Measurements from ENCODE around the gene TEAD2.
A peak's percentile ranks its signal among the peaks of the same experiment; 100 is the strongest.
"Not testable (repeated sequence)": the region's sequence is repeated elsewhere in the genome, so short reads cannot be mapped to it uniquely, and the experiment has no call there.

The TEAD2 gene

DNA sequence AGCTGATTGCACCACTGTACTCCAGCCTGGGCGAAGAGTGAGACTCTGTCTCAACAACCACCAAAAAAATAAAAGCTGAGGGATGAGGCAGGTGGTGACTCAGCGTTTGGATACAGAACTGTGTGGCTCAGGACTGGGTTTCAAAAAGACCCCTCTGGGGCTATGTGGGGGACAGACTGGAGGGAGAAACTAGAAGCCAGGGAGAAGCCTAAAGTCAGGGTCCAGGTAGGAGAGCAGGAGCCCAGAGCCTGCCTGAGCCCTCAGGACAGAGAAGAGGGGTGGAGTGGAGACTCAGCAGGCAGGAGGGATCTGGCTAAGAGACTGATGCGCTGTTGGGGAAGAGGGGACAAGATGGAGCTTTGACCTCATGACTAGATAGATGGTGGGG, 28.8 kb downstream of the TEAD2 start:
- no peak for DNase-seq (ENCODE audit: low spot score)

- DNase-seq (ENCODE audit: low spot score): not testable (repeated sequence)
These were observed 29.4 kb downstream of the TEAD2 start for GRCh38 chr19:49332691-49333417.

DNA sequence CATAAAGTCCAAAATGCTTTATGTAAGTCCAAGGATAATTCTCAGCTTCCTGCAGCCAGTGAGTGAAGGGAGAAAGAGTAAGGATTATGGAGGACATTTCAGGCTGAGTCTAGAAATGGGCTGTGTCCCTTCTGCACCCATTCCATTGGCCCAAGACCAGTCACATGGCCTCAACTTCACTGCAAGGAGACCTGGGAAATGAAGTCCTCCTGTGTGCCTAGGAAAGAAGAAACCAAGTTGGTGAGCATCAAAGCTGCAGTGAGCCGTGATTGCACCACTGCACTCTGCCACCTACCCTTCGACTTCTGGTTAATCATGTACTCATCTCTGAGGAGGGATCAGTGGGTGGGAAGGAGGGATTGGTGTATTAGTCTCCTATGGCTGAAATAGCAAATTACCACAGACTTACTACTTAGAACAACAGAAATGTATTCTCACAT, 30.6 kb downstream of the TEAD2 start:
- DNase-seq (ENCODE audit: low spot score): peak; percentile 75

DNA sequence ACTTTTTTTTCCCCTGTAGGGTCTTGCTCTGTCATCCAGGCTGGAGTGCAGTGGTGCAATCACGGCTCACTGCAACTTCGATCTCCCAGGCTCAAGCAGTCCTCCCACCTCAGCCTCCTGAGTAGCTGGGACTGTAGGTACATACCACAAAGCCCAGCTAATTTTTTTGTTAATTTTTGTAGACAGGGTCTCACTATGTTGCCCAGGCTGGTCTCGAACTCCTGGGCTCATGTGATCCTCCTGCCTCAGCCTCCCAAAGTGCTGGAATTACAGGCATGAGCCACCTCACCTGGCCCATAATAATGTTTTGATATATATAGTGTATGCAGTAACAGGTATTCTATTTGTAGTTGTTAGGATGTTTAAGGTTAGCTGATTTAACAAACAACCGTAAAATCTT, 31.0 kb downstream of the TEAD2 start:
- DNase-seq (ENCODE audit: low spot score): not testable (repeated sequence)

GRCh38 chr19:49328741-49329140, 33.5 kb downstream of the TEAD2 start:
- no peak for DNase-seq (ENCODE audit: low spot score)

DNA sequence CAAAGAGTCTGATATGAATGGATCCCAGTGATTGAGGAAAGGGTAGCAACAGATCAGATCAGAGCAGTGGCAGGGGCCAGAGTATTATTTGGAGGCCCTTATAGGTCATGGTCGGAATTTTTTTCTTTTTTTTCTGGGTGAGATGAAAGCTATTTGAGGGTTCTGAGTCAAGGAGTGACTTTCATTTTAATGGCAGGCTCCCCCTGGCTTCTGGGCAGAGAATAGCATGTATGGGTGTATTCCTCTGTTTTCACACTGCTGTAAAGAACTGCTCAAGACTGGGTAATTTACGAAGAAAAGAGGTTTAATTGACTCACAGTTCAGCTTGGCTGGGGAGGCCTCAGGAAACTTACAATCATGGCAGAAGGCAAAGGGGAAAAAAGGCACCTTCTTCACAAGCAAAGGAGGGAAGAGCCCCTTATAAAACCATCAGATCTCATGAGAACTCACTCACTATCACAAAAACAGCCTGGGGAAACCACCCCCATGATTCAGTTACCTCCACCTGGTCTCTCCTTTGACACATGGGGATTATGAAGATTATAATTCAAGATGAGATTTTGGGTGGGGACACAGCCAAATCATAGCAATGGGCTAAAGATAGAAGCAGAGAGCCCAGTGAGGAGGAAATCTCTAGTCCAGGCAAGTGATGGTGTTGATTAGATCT, 34.2 kb downstream of the TEAD2 start:
- peak; percentile 50 for DNase-seq (ENCODE audit: low spot score)

GRCh38 chr19:49326165-49326704, 36.0 kb downstream of the TEAD2 start:
- DNase-seq (ENCODE audit: low spot score): no peak

DNA sequence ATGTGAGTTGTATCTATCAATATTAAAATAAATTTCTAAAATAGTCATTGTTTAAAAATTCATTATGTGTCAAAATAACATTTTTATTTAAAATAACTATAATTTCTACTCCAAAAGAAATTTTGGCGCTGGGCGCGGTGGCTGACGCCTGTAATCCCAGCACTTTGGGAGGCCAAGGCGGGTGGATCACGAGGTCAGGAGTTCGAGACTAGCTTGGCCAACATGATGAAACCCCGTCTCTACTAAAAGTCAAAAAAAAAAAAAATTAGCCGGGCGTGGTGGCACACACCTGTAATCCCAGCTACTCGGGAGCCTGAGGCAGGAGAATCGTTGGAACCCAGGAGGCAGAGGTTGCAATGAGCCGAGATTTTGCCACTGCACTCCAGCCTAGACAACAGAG, 36.5 kb downstream of the TEAD2 start:
- DNase-seq (ENCODE audit: low spot score): not testable (repeated sequence)

GRCh38 chr19:49324801-49325576, 37.2 kb downstream of the TEAD2 start, which contains the start of gene SLC6A16:
Gene SLC6A16, minus strand, starts transcription at chr19:49325191. Its CDS starts 13,844 bp downstream, at chr19:49311347.
- DNase-seq (ENCODE audit: low spot score): no peak

GRCh38 chr19:49318296-49318695, 43.9 kb downstream of the TEAD2 start:
- no peak for DNase-seq (ENCODE audit: low spot score)

DNA sequence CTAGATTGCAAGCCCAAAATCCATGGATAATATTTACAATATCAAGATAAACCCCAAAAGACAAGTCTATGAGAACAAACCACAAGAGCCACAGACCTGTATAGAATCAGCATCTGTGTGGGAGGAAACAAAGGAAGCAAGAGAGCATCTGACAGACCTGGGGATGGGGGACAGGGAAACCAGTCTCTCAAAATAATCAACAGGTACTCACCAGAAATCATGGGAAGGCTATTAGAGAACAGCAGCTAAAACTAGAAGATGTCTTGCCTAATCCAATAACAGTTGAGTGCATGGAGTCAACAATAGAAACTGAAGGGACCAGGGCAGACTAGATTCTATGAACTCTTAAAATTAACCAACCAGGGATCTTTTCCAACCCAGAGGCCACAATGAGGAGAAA, 45.9 kb downstream of the TEAD2 start:
- no peak for DNase-seq (ENCODE audit: low spot score)

DNA sequence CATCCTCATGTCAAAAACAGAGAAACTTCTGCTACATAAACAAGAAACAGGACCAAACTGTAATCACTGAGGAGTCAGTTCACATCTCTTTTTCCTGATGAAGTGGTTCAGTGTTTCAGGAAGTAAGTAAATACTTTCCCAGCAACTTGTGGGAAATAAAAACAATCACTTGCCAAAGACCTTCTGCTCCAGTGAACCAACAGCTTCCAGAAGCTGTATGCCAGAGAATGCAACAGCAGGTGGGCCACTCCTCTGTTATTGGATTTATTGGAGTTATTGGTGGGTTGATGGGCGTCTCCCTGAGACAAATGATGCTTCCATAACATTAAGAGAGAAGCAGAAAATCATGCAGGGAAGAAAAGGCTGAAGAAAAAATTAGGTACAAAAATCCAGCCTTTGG, 47.1 kb downstream of the TEAD2 start:
- DNase-seq (ENCODE audit: low spot score): no peak

DNA sequence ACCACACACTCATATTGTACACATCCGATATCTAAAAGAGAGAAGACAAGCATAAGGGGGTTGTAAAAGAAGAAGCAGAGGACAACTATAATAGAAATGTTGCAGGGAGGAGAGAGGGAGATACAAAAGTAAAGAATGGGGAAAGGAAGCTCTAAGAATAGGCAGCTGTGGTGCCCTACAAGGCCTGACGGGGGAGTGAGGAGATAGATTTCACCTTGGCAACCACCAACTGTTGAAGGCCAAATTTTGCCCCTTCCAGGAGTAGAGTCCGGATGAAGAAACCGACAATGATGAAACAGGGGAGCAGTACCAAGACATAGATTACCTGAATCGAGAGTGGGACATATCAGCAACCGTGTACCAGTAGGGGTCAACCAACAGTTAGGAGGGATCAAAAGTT, 53.1 kb downstream of the TEAD2 start:
- no peak for DNase-seq (ENCODE audit: low spot score)

- not testable (repeated sequence) for DNase-seq (ENCODE audit: low spot score)
These were observed 55.5 kb downstream of the TEAD2 start for GRCh38 chr19:49306734-49307133.

GRCh38 chr19:49301866-49302252, 60.4 kb downstream of the TEAD2 start:
- DNase-seq (ENCODE audit: low spot score): no peak

DNA sequence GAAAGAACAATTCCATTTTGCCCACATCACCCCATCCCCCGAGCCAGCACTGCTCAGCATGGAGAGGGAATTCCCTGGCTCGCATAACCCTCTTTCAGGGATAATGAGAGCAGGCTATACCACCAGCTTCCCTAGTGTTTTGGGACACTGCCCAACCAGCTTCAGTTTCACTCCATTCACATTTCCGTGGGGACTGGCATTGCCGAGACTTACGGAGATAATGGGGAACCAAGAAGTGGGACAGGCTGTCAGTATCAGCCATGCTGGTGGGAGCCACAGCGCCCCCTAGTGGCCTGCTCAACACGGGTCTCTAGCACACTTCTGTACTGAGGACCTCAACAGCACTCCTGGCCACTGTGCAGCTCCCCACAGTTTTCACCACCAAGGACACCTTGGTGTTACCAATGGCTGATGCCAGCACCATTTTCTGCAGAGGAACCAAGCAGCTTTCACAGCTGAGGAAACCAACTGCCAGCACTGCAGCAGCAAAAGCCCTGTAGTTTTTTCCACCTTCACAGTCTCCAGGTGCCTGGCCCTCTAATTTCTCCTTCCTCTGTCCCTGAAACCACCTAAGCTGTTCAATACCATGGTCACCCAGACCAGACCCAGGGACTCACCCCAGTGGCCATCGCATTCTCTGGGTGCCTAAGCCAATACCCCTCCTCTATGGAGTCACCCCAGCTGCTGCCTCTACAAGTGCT, 60.9 kb downstream of the TEAD2 start:
- DNase-seq (ENCODE audit: low spot score): peak; percentile 90

DNA sequence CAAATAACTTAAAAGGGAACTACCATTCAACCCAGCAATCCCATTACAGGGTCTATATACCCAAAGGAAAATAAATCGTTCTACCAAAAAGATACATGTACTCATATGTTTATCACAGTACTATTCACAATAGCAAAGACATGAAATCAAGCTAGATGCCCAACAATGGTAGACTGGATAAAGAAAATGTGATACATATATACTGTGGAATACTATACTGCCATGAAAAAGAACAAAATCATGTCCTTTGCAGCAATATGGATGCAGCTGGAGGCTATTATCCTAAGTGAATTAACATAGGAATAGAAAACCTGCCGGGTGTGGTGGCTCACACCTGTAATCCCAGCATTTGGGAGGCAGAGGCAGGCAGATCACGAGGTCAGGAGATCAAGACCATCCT, 63.6 kb downstream of the TEAD2 start:
- DNase-seq (ENCODE audit: low spot score): not testable (repeated sequence)

DNA sequence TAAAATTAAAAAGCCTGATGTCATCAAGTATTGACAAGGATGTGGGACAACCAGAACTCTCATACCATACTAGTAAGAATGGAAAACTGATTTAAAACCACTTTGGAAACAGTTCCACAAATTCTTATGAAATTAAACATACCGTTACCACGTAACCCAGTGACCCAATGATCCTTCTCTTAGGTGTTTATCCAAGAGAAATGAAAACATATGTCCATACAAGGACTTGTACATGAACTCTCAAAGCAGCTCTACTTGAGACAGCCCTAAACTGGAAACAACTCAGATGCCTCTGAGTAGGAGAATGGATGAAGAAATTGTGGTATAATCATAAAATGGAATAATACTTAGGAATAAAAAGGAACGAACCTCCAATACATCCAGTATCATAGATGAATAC, 64.8 kb downstream of the TEAD2 start:
- no peak for DNase-seq (ENCODE audit: low spot score)

DNA sequence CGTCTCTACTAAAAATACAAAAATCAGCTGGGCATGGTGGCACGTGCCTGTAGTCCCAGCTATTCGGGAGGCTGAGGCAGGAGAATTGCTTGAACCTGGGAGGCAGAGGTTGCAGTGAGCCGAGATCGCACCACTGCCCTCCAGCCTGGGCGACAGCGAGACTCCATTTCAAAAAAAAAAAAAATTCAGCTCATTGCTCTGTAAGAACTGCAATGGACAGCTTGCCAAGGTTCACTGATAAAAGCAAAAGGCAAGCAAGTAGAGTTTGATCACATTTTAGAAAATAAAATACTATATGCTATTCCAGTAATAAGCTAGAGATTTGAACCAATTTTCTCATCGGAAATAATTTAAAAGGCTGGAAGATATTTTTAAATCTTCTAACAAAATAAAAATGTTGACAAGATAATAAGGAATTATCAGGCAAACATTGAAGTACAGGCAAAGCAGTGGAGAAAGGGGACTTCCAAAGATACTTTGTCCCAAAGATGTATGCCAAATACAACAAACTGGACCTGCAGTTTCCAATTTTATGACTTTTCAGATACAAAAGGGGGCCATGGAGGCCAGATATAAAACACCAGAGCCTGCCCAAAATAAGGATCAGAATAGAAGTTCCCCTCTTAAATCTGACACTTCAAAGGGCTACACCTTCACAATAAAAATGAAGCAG, 66.9 kb downstream of the TEAD2 start:
- DNase-seq (ENCODE audit: low spot score): no peak

DNA sequence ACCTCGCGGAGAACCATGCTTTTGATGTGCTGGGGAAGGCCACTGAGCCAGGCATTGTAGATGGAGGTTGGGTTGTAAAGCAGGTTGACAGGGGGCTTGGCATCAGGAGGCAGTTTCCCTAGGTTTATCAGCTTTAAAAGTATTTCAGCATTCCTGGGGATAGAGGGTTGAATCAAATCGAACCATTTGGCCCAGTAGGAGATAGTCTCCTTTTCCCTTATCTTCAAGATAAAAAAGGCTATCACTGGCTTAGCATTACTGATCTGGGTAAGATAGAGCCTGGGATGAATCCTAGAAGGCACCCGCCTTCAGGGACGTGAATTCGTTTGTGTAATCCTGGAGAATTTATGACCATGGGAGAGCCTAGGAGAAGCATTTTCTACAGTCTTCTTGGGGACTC, 67.8 kb downstream of the TEAD2 start:
- no peak for DNase-seq (ENCODE audit: low spot score)
